HFF-Myc (cell line): ENCODE results near the gene SYNDIG1.

Experiments used
- DNase-seq: peaks from one replicate; pipeline ENCODE4 v3.0.0-alpha.2; 2011; ENCODE audit warnings: low read depth; ENCODE audit errors: extremely low read depth
- H3K4me3 ChIP-seq: replicated peaks from 2 replicates; pipeline ENCODE4 v1.5.1; 2011; ENCODE audit warnings: low read depth, mild to moderate bottlenecking, control low read depth, low read length
- CTCF ChIP-seq: IDR thresholded peaks from 2 replicates; pipeline ENCODE4 v1.5.1; 2012; ENCODE audit warnings: mild to moderate bottlenecking, low read depth, low read length, control low read depth; ENCODE audit errors: missing control alignments

Gene SYNDIG1

DNA sequence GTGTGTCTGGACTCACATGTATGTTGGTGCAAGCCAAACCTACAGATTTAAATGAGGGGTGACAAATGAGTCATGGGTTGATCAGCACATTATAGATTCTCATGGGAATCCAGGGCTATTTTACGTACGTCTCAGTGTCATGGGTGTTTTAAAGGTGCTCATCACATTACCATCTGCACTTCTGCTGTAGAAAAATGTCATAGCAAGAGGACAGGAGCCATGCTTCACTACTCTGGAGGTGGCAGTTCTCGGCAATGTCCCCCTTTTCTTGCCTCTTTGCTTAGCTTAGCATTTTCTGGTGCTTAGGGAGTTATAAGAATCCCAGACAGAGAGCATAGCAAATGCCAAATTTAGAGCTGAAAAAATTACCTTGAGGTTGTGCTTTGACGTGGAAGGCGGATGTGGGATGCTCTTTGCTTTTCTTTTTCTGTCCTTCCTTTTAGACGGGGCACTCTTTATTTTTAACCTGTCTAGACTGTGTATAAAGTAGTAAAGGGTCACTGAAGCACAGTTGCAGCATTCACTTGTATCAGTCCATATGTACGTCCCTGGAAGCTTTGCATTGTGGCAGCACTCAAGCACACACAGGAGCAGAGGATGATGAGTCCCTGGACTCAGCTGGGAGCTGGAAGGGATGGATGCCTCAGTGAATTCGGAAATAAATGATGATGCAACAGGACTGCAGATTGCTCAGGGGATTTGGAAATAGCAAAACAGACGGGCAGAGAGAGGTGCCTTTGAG, 139.7 kb downstream of the SYNDIG1 start:
- no peak overlapping the region for H3K4me3 ChIP-seq
- DNase-seq = no peak
- no peak for TF ChIP-seq CTCF

DNA sequence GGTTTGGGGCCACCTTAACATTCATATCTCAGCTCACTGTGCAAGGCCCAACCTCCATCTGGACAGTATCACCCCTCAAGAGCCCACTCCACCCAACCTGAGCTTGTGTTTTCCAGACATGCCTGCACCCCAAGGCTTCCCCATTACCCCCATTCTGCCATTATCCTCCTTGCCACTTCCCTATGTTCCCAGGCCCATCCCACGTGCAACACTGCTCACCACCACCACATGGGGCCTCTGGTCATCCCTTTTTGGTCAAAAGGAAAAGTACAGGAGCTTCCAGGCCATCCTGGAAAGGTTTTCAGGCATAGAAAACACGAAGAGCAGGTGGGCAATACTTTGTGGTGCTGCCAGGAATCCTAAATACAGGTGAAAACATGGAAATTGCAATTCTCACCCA, 140.3 kb downstream of the SYNDIG1 start:
- TF ChIP-seq CTCF = no peak
- no peak overlapping the region for H3K4me3 ChIP-seq

GRCh38 chr20:24610341-24611115, 141.1 kb downstream of the SYNDIG1 start:
- no peak overlapping the region for H3K4me3 ChIP-seq
- no peak for DNase-seq
- no peak for TF ChIP-seq CTCF

More for the DNA sequence above, 140.3 kb downstream of the SYNDIG1 start:
- DNase-seq = no peak

GRCh38 chr20:24611360-24612140, 142.1 kb downstream of the SYNDIG1 start:
- TF ChIP-seq CTCF = no peak
- no peak overlapping the region for H3K4me3 ChIP-seq
- no peak for DNase-seq

DNA sequence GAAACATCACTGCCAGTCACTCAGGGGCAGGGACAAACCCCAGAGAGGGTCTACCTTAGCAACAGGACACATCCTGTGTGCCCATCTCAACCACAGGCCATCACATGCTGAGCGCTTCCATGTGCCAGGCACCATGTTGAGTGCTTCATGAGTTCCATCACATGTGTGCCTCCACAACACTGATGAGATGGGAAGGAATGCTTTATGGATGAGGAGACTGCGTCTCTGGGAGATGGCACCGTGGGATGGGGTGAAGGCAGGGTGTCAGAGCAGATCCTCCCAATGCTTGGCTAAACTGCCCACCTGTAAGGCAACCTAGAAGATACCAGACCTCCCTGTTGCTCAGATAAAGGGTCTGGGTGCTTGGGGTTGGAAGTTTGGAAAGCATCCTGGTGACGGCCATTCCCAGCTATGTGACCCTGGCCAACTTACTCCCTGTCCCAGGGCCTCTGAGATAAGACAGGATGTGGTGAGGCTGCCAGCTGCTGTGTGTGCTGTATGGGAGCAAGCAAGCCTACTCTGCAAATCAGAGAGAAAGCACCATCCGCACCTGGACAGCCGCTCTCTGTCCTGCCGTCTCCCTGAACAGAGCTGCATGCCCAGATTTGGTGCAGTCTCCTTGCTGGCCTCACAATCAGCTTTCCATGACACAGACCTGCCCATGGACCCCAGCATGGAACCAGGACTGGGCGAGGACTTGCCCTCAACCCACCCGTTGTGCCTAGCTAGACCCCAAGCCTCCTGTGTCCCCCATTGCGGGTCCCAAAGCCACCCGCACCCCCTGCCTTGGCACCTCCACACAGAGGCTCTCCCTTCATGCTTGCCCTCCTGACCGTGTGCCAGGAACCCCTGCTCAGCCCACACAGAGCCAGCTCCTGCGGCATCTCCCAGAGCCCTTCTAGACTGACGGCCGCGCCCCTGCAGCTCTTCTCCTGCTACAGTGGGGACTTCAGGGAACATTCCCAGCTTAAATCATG, 143.7 kb downstream of the SYNDIG1 start:
- H3K4me3 ChIP-seq = no peak overlapping the region
- DNase-seq = no peak
- TF ChIP-seq CTCF = no peak

DNA sequence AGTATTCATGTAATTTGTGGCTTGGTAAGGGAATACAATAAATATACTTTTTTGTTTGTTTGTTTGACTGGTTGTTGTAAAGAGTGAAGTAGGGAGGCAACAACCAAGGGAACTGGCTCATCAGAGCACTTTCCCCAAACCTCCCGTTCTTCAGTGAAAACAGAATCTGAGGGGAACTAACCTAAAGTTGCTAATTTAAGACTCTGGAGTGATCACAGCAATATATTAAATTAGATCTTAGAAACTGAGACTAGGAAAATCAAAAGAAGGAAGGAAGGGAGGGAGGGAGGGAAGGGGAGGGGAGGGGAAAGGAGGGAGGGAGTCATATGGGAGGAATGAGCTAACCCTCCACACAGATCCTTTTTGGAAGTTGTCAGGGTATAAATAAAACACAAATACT, 144.9 kb downstream of the SYNDIG1 start:
- no peak overlapping the region for H3K4me3 ChIP-seq
- no peak for TF ChIP-seq CTCF
- DNase-seq = no peak
